NOMO-1 treated with DMSO at 0.1 percent for 48 hours (cell line): ENCODE results near the gene SEC11A.
A peak's percentile ranks its signal among the peaks of the same experiment; 100 is the strongest.
"Not testable (repeated sequence)": the region's sequence is repeated elsewhere in the genome, so short reads cannot be mapped to it uniquely, and the experiment has no call there.

Experiments
- DNase-seq: peaks from one replicate; lab custom pipeline; 2025; ENCODE audit not compliant: unreplicated experiment; lab: John Stamatoyannopoulos, UW

The SEC11A gene

GRCh38 chr15:84716036-84716732 is at the start of gene SEC11A:
SEC11A (minus strand) TSS chr15:84716139; CDS start chr15:84716075, 64 bp downstream.
- peak; percentile 91 for DNase-seq

- DNase-seq = no peak
Observed at GRCh38 chr15:84765675-84766074, 49.7 kb upstream of the SEC11A start.

DNA sequence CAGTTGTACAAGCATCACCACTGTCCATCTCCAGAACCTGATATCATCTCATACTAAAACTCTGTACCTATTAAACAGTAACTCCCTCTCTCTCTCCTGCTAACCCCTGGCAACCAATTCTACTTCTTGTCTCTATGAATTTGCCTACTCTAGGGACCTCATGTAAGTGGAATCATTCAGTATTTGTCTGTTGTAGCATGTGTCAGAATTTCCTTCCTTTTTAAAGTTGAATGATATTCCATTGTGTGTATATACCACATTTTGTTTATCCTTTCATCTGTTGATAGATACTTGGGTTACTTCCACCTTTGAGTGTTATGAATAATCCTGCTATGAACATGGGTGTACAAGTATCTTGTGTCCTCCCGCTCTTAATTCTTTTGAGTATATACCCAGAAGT is 49.0 kb upstream of the SEC11A start:
- no peak for DNase-seq

GRCh38 chr15:84764585-84764984 is 48.6 kb upstream of the SEC11A start:
- DNase-seq = no peak

GRCh38 chr15:84762840-84763572 is 47.1 kb upstream of the SEC11A start:
- no peak for DNase-seq

- no peak for DNase-seq
Observed at GRCh38 chr15:84761607-84762131, 45.7 kb upstream of the SEC11A start.

DNA sequence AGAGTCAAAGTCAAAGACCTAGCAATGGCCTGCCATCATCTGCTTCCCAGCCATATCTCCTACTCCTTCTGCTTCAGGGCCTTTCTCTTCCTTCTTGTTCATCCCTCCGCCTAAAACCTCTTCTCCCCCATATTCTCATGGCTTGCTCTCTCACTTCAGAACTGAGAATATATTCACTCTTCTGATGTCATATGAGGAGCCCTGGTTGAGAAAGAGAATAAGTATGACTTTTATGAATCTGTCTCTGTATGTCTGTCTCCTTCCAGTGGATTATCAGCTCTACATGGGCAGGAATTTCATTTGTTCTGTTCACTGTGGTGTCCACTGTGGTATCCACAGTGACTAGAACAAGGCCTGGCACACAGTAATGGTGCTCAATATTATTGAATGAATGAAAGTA is 44.3 kb upstream of the SEC11A start:
- DNase-seq = no peak

GRCh38 chr15:84759018-84759417 is 43.1 kb upstream of the SEC11A start:
- no peak for DNase-seq

- no peak for DNase-seq
Observed at GRCh38 chr15:84755736-84756527, 40.0 kb upstream of the SEC11A start.

- DNase-seq = not testable (repeated sequence)
Observed at GRCh38 chr15:84754889-84755288, 39.0 kb upstream of the SEC11A start.

DNA sequence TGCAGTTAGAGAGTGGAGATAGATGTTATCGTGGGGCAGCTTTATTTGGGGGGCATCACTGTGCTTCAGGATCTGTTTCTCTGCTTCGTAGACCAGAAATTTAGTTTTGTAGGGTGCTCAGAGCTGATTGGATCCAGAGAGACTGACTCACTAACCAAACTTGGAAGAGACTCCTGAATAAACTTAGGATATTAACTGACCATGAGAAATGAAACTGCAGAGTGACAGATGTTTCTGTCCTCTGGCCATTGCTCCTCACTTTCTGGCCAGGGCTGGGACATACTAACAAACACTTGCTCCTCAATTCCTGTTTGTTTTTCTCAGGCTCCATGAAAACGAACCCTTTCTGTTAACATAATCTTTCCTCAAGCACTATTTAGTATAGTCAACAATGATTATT is 36.8 kb upstream of the SEC11A start:
- DNase-seq = no peak

DNA sequence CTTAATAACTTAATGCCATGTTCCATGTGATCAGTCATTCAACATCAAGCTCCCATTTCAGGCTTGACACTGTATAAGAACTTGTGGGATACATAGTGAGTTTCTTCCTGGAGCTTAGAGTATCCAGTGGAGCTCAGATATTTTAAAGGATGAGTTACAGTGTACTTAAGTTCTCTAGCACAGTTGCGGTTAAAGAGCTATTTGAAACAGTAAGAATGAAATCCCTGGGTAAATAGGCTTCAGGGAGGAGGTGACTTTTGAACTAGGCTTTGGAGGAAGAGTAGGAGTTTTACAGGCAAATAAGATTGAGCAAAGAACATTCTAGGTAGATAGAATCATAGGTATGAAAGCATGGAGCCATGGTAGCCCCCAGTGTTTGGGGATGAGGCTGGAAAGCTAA is 36.3 kb upstream of the SEC11A start:
- no peak for DNase-seq

GRCh38 chr15:84751721-84752120 is 35.8 kb upstream of the SEC11A start:
- DNase-seq = not testable (repeated sequence)

DNA sequence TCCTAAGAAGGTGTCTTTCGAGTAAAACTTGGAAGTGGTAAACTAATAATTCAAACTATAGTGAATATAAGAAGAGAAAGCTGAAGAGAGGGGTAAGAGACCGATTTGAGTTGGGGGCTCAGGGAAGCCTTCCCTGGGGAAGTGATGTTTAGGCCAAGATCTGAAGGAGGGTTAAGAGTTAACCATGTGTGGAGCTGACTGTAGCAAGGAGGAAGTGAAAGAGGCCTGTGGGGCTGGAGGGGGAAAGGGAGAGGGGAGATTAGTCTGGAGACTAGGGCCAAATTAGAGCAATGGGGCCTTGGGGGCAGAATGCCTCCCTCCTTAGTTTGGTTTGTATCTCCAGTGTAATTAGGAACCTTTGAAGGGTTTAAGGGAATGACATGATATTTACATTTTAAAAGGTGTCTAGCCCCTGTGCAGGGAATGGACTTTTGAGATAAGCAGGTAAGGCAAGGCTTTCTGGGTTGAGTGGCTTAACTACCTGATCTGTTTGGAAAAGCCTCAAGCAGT is 34.7 kb upstream of the SEC11A start:
- peak; percentile 78 for DNase-seq

GRCh38 chr15:84749111-84749991 is 33.4 kb upstream of the SEC11A start:
- DNase-seq = peak; percentile 60

GRCh38 chr15:84748274-84749110 is 32.6 kb upstream of the SEC11A start, which contains the start of gene ZNF592:
ZNF592 (plus strand) TSS chr15:84748592; CDS start chr15:84782676, 34,084 bp downstream.
- peak; percentile 70 for DNase-seq

- peak; percentile 70 for DNase-seq
Observed at GRCh38 chr15:84747416-84748273, 31.7 kb upstream of the SEC11A start.

- DNase-seq = no peak
Observed at GRCh38 chr15:84741121-84741520, 25.2 kb upstream of the SEC11A start.
